ENCODE measurements around the gene PDAP1. TPM values are rescaled to one million over a fixed set of nuclear protein-coding genes. Genes with fewer than 3 reads are reported as not detected.
"Not testable (repeated sequence)": the region's sequence is repeated elsewhere in the genome, so short reads cannot be mapped to it uniquely, and the experiment has no call there.

PDAP1 gene
- total and polyA plus RNA-seq, 8 donors = 27.8 to 84.6 (median 39.8) TPM

DNA sequence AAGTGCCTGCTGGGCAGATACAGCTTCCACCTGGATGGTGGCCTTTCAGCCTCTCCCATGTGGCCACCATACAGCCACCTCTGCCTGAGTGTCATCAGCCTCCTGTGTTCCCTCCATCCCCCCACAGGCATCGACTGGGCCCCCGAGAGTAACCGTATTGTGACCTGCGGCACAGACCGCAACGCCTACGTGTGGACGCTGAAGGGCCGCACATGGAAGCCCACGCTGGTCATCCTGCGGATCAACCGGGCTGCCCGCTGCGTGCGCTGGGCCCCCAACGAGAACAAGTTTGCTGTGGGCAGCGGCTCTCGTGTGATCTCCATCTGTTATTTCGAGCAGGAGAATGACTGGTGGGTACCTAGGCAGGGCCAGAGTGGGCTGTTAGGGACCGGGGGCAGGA lies 20.5 kb downstream of the PDAP1 start:
- no peaks in the 10 kb centered on the region for H3K9me3 ChIP-seq
- DNase-seq = peak in 1 of 6 donors; percentile 58
- whole genome bisulfite sequencing, 2 donors = 95 to 96% methylated on average over 20 of the region's 20 CpGs
- no peak for FAIRE-seq
- peaks cover 0 to 6% (median 0%) of the 10 kb centered on the region in 3 donors for H3K4me1 ChIP-seq
- no peak for ATAC-seq
- TF ChIP-seq, protein P1, sequence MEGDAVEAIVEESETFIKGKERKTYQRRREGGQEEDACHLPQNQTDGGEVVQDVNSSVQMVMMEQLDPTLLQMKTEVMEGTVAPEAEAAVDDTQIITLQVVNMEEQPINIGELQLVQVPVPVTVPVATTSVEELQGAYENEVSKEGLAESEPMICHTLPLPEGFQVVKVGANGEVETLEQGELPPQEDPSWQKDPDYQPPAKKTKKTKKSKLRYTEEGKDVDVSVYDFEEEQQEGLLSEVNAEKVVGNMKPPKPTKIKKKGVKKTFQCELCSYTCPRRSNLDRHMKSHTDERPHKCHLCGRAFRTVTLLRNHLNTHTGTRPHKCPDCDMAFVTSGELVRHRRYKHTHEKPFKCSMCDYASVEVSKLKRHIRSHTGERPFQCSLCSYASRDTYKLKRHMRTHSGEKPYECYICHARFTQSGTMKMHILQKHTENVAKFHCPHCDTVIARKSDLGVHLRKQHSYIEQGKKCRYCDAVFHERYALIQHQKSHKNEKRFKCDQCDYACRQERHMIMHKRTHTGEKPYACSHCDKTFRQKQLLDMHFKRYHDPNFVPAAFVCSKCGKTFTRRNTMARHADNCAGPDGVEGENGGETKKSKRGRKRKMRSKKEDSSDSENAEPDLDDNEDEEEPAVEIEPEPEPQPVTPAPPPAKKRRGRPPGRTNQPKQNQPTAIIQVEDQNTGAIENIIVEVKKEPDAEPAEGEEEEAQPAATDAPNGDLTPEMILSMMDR (IDR thresholded peaks at IDR 0.05) = no peak
- no peaks in the 10 kb centered on the region for H3K27me3 ChIP-seq
- H3K36me3 ChIP-seq = peaks cover 0 to 11% (median 5%) of the 10 kb centered on the region in 3 donors
- intact Hi-C loops (cut with DNase I) = no loop called here
- H3K27ac ChIP-seq = no peak overlapping the region
- H3K4me3 ChIP-seq = no peak overlapping the region

DNA sequence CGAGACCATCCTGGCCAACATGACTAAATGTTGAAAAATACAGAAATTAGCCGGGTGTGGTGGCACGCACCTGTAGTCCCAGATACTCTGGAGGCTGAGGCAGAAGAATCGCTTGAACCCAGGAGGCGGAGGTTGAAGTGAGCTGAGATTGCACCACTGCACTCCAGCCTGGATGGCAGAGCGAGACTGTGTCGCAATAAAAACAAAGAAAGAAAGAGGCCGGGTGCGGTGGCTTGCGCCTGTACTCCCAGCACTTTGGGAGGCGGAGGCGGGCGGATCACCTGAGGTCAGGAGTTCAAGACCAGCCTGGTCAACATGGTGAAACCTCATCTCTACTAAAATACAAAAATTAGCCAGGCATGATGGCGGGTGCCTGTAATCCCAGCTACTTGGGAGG lies 21.2 kb downstream of the PDAP1 start:
- intact Hi-C loops (cut with DNase I); ATAC-seq; H3K4me3 ChIP-seq; H3K27ac ChIP-seq; H3K9me3 ChIP-seq; H3K4me1 ChIP-seq; H3K27me3 ChIP-seq; FAIRE-seq: not testable (repeated sequence)
- H3K36me3 ChIP-seq = peaks cover 0 to 11% (median 5%) of the 10 kb centered on the region in 3 donors
- WGBS, 2 donors = 94 to 96% methylated on average over 14 of the region's 14 CpGs
- DNase-seq = peak in 1 of 6 donors; percentile 18

DNA sequence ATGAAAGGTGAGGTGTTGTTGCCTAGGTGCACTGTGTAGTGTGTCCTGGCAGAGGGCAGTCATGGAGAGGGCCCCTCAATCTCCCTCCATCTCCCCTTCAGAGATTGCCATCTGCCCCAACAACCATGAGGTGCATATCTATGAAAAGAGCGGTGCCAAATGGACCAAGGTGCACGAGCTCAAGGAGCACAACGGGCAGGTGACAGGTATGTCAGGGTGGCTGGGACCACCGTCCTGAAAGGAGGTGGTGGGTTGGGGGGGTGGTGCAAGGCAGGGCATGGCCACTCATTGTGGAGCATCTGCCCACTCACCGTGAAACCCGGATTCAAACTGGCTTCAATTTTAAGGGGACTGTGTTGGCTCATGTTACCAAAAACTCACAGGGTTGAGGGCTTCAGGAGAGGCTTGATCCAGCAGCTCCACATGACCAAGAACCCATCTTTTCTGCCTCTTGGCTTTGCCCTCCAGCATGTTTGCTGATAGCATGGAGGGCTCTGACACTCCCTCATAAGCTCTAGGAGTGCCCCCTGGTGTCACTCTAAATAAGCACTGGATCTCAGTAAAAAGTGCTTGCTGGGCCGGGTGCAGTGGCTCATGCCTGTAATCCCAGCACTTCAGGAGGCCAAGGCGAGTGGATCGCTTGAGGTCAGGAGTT lies 21.7 kb downstream of the PDAP1 start:
- TF ChIP-seq, protein P1 (IDR thresholded peaks at IDR 0.05) = no peak
- no peaks in the 10 kb centered on the region for H3K4me1 ChIP-seq
- ATAC-seq = peak in 2 of 4 donors; percentile 16 to 51
- no peaks in the 10 kb centered on the region for H3K9me3 ChIP-seq
- no peaks in the 10 kb centered on the region for H3K27me3 ChIP-seq
- 90 to 93% methylated on average over 9 of the region's 9 CpGs for WGBS, 2 donors
- FAIRE-seq = no peak
- H3K4me3 ChIP-seq = no peak overlapping the region
- intact Hi-C loops (cut with DNase I) = no loop called here
- H3K27ac ChIP-seq = no peak overlapping the region
- peak in 1 of 6 donors; percentile 28 for DNase-seq
- peaks cover 0 to 11% (median 5%) of the 10 kb centered on the region in 3 donors for H3K36me3 ChIP-seq

DNA sequence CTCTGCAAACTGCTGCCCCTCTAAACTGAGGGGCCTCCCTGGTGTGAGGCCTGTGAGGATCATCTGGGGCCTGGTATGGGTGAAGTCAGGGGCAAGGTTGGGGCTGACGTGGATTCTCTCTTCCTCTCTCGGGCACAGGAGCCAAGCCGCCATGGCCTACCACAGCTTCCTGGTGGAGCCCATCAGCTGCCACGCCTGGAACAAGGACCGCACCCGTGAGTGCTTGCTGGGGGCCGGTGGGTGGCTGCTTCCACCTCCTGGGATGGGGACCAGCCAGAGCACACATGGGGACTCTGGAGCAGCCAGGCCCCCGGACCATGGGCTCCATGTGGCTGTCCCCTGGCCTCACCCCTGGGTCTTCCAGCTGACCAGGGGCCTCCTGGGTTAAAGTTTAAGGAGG lies 22.8 kb downstream of the PDAP1 start:
- DNase-seq (peak in 1 of 6 donors; percentile 68), ATAC-seq (no peak), FAIRE-seq (no peak)
- WGBS, 2 donors = 78 to 87% methylated on average over 8 of the region's 8 CpGs
- no peak overlapping the region for H3K4me3 ChIP-seq
- H3K27me3 ChIP-seq = no peaks in the 10 kb centered on the region
- TF ChIP-seq, protein P1 (IDR thresholded peaks at IDR 0.05) = no peak
- H3K36me3 ChIP-seq = peaks cover 0 to 11% (median 5%) of the 10 kb centered on the region in 3 donors
- H3K27ac ChIP-seq = no peak overlapping the region
- H3K4me1 ChIP-seq = no peaks in the 10 kb centered on the region
- intact Hi-C loops (cut with DNase I) = no loop called here
- H3K9me3 ChIP-seq = no peaks in the 10 kb centered on the region

DNA sequence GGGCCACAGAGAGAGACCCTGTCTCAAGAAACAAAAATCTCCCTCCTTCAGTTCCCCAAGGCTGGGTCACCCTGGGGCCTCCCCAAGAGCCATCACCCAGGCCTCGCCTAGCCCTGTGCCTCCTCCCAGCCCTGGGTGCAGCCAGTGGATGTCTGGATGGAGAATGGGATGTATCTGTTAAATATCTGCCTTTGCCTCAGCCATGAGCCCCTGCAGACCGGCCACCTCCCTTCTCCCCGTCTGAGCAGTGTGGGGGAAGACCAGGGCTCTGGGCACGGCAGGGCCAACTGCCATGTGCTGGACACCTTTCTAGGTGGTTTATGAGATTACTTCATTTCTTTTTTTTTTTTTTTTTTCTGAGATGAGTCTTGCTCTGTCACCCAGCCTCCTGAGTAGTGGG lies 23.9 kb downstream of the PDAP1 start:
- 92 to 94% methylated on average over 4 of the region's 4 CpGs for WGBS, 2 donors
- no peaks in the 10 kb centered on the region for H3K4me1 ChIP-seq
- no peaks in the 10 kb centered on the region for H3K27me3 ChIP-seq
- H3K9me3 ChIP-seq = no peaks in the 10 kb centered on the region
- H3K27ac ChIP-seq = no peak overlapping the region
- intact Hi-C loops (cut with DNase I) = no loop called here
- no peak overlapping the region for H3K4me3 ChIP-seq
- ATAC-seq = no peak
- H3K36me3 ChIP-seq = peaks cover 0 to 11% (median 3%) of the 10 kb centered on the region in 3 donors
- peak in 1 of 6 donors; percentile 52 for DNase-seq
- TF ChIP-seq, protein P1 (IDR thresholded peaks at IDR 0.05) = no peak
- FAIRE-seq = no peak

Measured in pancreas (tissue), 10 donors.